HCT116 (cell line): ENCODE results near the gene ITGA1. TPM values are rescaled to one million over a fixed set of nuclear protein-coding genes. Genes with fewer than 3 reads are reported as not detected.

Experiments used
- ATAC-seq: fragments of 200-7000 bp; cut with Tn5 transposase; 2 replicates; pipeline ENCODE4 v1.9.1; 2020; ENCODE audit warnings: mild to moderate bottlenecking, moderate library complexity
- BruUV-seq: library from RNA; stranded (reverse); fragments of 400-500 nt; replicated peaks from 2 replicates; lab custom pipeline; 2021; lab: Mats Ljungman, UMichigan
- CTCF ChIA-PET: fragments of 300-600 bp; sonication (Branson Sonifier 250); formaldehyde crosslinking; loops from one replicate; lab custom pipeline; 2021; ENCODE audit warnings: antibody characterized with exemption; lab: Charles Lee
- POLR2A ChIA-PET: fragments of 300-600, 350-600 bp; sonication (Branson Sonifier 250); formaldehyde crosslinking; loops from one replicate; lab custom pipeline; 2021; ENCODE audit warnings: antibody characterized with exemption; lab: Charles Lee
- RAD21 ChIA-PET, 2 experiments: fragments of 300-600 bp; sonication (Branson Sonifier 250); formaldehyde crosslinking; loops; one replicate each; lab custom pipeline; 2023; ENCODE audit warnings: low total read pairs in 2 of 2; ENCODE audit not compliant: uncharacterized antibody in 2 of 2, unreplicated experiment in 2 of 2, low non-redundant PET in 1 of 2; lab: Charles Lee
- DNase-seq: peaks from one replicate; pipeline ENCODE4 v3.0.0-alpha.2; 2010; ENCODE audit warnings: low read depth, low spot score
- H2AFZ ChIP-seq: fragments of 200-600 bp; shearing (Covaris generic), sonication (generic); 2 replicates; pipeline ENCODE4 v1.6.1; 2017; ENCODE audit warnings: low read depth, mixed run types, mixed read lengths, antibody characterized with exemption, low read length; ENCODE audit not compliant: poor library complexity, severe bottlenecking
- H3K27ac ChIP-seq: 2 replicates; pipeline ENCODE4 v1.5.1; 2012; ENCODE audit warnings: low read depth, low read length
- H3K27me3 ChIP-seq: fragments of 200-600 bp; sonication (generic); 2 replicates; pipeline ENCODE4 v1.6.1; 2016; ENCODE audit warnings: mixed run types, low read length, mixed read lengths; ENCODE audit not compliant: insufficient read depth
- H3K36me3 ChIP-seq, 2 experiments: fragments of 200-500 bp in 1 of 2; fragments of 200-600 bp in 1 of 2; sonication (Bioruptor generic) in 1 of 2; sonication (generic) in 1 of 2; 2 replicates each; pipeline versions ENCODE4 v1.5.1 to v1.6.1; 2014 to 2016; ENCODE audit warnings: low read length in 2 of 2, inconsistent platforms in 1 of 2, mixed read lengths in 1 of 2, mixed run types in 1 of 2; ENCODE audit not compliant: insufficient read depth in 2 of 2, control insufficient read depth in 1 of 2
- H3K4me1 ChIP-seq, 2 experiments: fragments of 200-600 bp in 1 of 2; sonication (generic) in 1 of 2; 2 replicates each; pipeline versions ENCODE4 v1.5.1 to v1.6.1; 2012 to 2017; ENCODE audit warnings: low read length in 2 of 2, inconsistent platforms in 1 of 2, mild to moderate bottlenecking in 1 of 2, mixed read lengths in 1 of 2, mixed run types in 1 of 2, moderate library complexity in 1 of 2; ENCODE audit not compliant: insufficient read depth in 2 of 2, control insufficient read depth in 1 of 2
- H3K4me2 ChIP-seq: fragments of 200-600 bp; sonication (generic); 2 replicates; pipeline ENCODE4 v1.6.1; 2017; ENCODE audit warnings: mixed run types, low read length, mixed read lengths
- H3K4me3 ChIP-seq, 2 experiments: fragments of 200-600 bp in 1 of 2; sonication (generic) in 1 of 2; replicated peaks in 1 of 2; 2 replicates each; pipeline ENCODE4 v1.5.1; 2011 to 2016; ENCODE audit warnings: low read length in 2 of 2, control low read depth in 1 of 2, low read depth in 1 of 2, mild to moderate bottlenecking in 1 of 2, mixed read lengths in 1 of 2, mixed run types in 1 of 2
- H3K79me2 ChIP-seq: fragments of 200-600 bp; sonication (generic); 2 replicates; pipeline ENCODE4 v1.6.1; 2017; ENCODE audit warnings: mild to moderate bottlenecking, mixed run types, low read length, moderate library complexity, mixed read lengths; ENCODE audit not compliant: insufficient read depth
- H3K9ac ChIP-seq: fragments of 200-600 bp; sonication (generic); 2 replicates; pipeline ENCODE4 v1.6.1; 2016; ENCODE audit warnings: low read length, mixed read lengths
- H3K9me2 ChIP-seq: fragments of 200-600 bp; sonication (generic), shearing (Covaris generic); 2 replicates; pipeline ENCODE4 v1.6.1; 2017; ENCODE audit warnings: mixed run types, mild to moderate bottlenecking, moderate library complexity; ENCODE audit not compliant: insufficient read depth
- H3K9me3 ChIP-seq, 2 experiments: fragments of 200-500 bp in 1 of 2; fragments of 200-600 bp in 1 of 2; sonication (Bioruptor generic) in 1 of 2; sonication (generic) in 1 of 2; 2 replicates each; pipeline ENCODE4 v1.6.1; 2014 to 2017; ENCODE audit warnings: low read length in 2 of 2, mixed read lengths in 2 of 2, inconsistent platforms in 1 of 2, low read depth in 1 of 2, mild to moderate bottlenecking in 1 of 2, mixed run types in 1 of 2, moderate library complexity in 1 of 2; ENCODE audit not compliant: control insufficient read depth in 1 of 2, insufficient read depth in 1 of 2
- H4K20me1 ChIP-seq: fragments of 200-600 bp; sonication (generic), shearing (Covaris generic); 2 replicates; pipeline ENCODE4 v1.6.1; 2017; ENCODE audit warnings: mixed run types, mild to moderate bottlenecking, moderate library complexity; ENCODE audit not compliant: insufficient read depth
- CBX3 ChIP-seq: IDR thresholded peaks from 2 replicates; pipeline ENCODE4 v1.6.1; 2012; ENCODE audit warnings: low read depth
- CEBPB ChIP-seq: IDR thresholded peaks from 2 replicates; pipeline ENCODE4 v1.6.1; 2012; ENCODE audit warnings: low read depth
- EZH2phosphoT487 ChIP-seq: fragments of 200-600 bp; IDR thresholded peaks from 2 replicates; pipeline ENCODE4 v1.6.1; 2018; ENCODE audit warnings: antibody characterized with exemption, borderline replicate concordance
- FOSL1 ChIP-seq: IDR thresholded peaks from 2 replicates; pipeline ENCODE4 v1.6.1; 2012; ENCODE audit warnings: low read depth
- POLR2A ChIP-seq: IDR thresholded peaks from 2 replicates; pipeline ENCODE4 v1.7.0; 2011; ENCODE audit warnings: borderline replicate concordance; ENCODE audit not compliant: insufficient read depth, insufficient read length; ENCODE audit errors: extremely low read depth
- POLR2AphosphoS5 ChIP-seq: IDR thresholded peaks from 2 replicates; pipeline ENCODE4 v1.6.1; 2011; ENCODE audit warnings: mild to moderate bottlenecking, low read depth, low read length, moderate library complexity
- RAD21 ChIP-seq: IDR thresholded peaks from 2 replicates; pipeline ENCODE4 v1.6.1; 2012; ENCODE audit warnings: low read depth, mild to moderate bottlenecking
- SP1 ChIP-seq: IDR thresholded peaks from 2 replicates; pipeline ENCODE4 v1.6.1; 2012; ENCODE audit warnings: low read depth
- SRF ChIP-seq: IDR thresholded peaks from 2 replicates; pipeline ENCODE4 v1.6.1; 2012; ENCODE audit warnings: low read depth
- ZFX ChIP-seq: fragments of 450-650 bp; IDR thresholded peaks from 2 replicates; pipeline ENCODE4 v1.6.1; 2017
- ZNF274 ChIP-seq: fragments of 200-500 bp; sonication (Bioruptor generic); IDR thresholded peaks from 2 replicates; pipeline ENCODE4 v1.6.1; 2014; ENCODE audit warnings: mild to moderate bottlenecking, low read depth, low read length, inconsistent platforms
- intact Hi-C: fragments of 100-400 bp; cut with micrococcal nuclease; formaldehyde crosslinking; loops from 2 replicates; pipeline ENCODE4 v1.10.0; 2022
- total RNA-seq: library from RNA; stranded (reverse); gene quantifications from one replicate; pipeline ENCODE4 v1.2.1, GENCODE V29; 2021; ENCODE audit not compliant: unreplicated experiment
- TF ChIP-seq, protein P1 (sequence below): IDR thresholded peaks from 2 replicates; pipeline ENCODE4 v1.6.1; 2012; ENCODE audit warnings: low read depth
- TF ChIP-seq, protein P2 (sequence below): IDR thresholded peaks from 2 replicates; pipeline ENCODE4 v1.6.1; 2012
- TF ChIP-seq, protein P3 (sequence below), 3 experiments: fragments of 200-600 bp in 1 of 3; sonication (generic) in 1 of 3; IDR thresholded peaks in 2 of 3; conservative IDR thresholded peaks in 1 of 3; 2 replicates each; pipeline ENCODE4 v1.5.1; 2012 to 2017; ENCODE audit warnings: low read depth in 2 of 3, low read length in 2 of 3, antibody characterized with exemption in 1 of 3, borderline replicate concordance in 1 of 3, control low read depth in 1 of 3, mild to moderate bottlenecking in 1 of 3, mixed read lengths in 1 of 3, mixed run types in 1 of 3, moderate library complexity in 1 of 3; ENCODE audit not compliant: insufficient read depth in 1 of 3
- TF ChIP-seq, protein P4 (sequence below): IDR thresholded peaks from 2 replicates; pipeline ENCODE4 v1.6.1; 2012

ITGA1 gene
- total RNA-seq, 1 experiment from 2014 or later = 1.8 TPM

DNA sequence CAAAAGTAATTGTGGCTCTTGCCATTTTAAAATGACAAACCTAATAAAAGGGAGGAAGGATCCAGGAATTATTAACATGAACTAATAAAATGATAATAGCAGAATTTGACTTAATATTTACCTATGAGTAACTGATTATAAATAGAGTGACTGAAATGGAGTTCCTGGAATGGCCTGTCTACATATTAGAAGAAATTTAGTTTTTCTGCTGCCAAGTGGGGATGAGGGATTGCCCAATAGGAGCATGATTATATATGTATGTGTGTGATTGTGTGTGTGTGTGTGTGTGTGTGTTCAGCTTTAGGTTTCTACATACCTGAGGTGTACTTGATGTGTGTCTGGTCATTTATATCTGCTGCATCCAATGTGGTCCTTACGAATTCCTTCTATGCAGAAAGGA lies 36.6 kb upstream of the ITGA1 start (continued):
- no peak for TF ChIP-seq ZNF274
- no peak for TF ChIP-seq CEBPB

DNA sequence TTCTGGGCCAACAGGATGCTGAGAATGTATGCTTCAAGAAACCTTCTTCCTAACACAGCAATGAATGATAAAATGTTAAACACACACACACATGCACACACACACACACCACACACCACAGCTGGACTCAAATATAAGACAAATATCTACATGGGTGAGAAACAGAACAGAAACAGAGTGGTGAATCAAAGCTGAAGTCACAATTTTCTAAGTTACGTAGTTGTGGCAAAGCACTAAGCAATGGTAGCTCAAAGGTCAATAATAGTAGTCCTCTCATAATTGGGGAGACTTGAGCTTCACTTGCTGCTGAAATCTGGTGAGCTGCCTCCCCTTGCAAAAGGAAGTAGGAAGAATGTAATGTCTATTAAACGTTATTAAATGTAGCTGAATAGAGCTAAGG lies 33.7 kb upstream of the ITGA1 start:
- TF ChIP-seq FOSL1 = no peak
- TF ChIP-seq POLR2A = no peak
- TF ChIP-seq RAD21 = no peak
- no peak for TF ChIP-seq CBX3
- TF ChIP-seq ZFX = no peak
- TF ChIP-seq, protein P1, sequence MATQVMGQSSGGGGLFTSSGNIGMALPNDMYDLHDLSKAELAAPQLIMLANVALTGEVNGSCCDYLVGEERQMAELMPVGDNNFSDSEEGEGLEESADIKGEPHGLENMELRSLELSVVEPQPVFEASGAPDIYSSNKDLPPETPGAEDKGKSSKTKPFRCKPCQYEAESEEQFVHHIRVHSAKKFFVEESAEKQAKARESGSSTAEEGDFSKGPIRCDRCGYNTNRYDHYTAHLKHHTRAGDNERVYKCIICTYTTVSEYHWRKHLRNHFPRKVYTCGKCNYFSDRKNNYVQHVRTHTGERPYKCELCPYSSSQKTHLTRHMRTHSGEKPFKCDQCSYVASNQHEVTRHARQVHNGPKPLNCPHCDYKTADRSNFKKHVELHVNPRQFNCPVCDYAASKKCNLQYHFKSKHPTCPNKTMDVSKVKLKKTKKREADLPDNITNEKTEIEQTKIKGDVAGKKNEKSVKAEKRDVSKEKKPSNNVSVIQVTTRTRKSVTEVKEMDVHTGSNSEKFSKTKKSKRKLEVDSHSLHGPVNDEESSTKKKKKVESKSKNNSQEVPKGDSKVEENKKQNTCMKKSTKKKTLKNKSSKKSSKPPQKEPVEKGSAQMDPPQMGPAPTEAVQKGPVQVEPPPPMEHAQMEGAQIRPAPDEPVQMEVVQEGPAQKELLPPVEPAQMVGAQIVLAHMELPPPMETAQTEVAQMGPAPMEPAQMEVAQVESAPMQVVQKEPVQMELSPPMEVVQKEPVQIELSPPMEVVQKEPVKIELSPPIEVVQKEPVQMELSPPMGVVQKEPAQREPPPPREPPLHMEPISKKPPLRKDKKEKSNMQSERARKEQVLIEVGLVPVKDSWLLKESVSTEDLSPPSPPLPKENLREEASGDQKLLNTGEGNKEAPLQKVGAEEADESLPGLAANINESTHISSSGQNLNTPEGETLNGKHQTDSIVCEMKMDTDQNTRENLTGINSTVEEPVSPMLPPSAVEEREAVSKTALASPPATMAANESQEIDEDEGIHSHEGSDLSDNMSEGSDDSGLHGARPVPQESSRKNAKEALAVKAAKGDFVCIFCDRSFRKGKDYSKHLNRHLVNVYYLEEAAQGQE = no peak
- no peak for TF ChIP-seq EZH2phosphoT487
- TF ChIP-seq SP1 = no peak
- TF ChIP-seq, protein P2, sequence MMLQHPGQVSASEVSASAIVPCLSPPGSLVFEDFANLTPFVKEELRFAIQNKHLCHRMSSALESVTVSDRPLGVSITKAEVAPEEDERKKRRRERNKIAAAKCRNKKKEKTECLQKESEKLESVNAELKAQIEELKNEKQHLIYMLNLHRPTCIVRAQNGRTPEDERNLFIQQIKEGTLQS = no peak
- no peak for TF ChIP-seq POLR2AphosphoS5
- TF ChIP-seq SRF = no peak
- TF ChIP-seq, protein P3, sequence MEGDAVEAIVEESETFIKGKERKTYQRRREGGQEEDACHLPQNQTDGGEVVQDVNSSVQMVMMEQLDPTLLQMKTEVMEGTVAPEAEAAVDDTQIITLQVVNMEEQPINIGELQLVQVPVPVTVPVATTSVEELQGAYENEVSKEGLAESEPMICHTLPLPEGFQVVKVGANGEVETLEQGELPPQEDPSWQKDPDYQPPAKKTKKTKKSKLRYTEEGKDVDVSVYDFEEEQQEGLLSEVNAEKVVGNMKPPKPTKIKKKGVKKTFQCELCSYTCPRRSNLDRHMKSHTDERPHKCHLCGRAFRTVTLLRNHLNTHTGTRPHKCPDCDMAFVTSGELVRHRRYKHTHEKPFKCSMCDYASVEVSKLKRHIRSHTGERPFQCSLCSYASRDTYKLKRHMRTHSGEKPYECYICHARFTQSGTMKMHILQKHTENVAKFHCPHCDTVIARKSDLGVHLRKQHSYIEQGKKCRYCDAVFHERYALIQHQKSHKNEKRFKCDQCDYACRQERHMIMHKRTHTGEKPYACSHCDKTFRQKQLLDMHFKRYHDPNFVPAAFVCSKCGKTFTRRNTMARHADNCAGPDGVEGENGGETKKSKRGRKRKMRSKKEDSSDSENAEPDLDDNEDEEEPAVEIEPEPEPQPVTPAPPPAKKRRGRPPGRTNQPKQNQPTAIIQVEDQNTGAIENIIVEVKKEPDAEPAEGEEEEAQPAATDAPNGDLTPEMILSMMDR (IDR thresholded peaks at IDR 0.05 in 2 of 3, conservative IDR thresholded peaks at IDR 0.05 in 1 of 3; ENCODE audit: borderline replicate concordance in 1 of 3, insufficient read depth in 1 of 3, low read depth in 2 of 3, low read length in 2 of 3) = no peak
- TF ChIP-seq, protein P4, sequence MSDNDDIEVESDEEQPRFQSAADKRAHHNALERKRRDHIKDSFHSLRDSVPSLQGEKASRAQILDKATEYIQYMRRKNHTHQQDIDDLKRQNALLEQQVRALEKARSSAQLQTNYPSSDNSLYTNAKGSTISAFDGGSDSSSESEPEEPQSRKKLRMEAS = no peak
- no peak overlapping the region for H3K9ac ChIP-seq
- POLR2A ChIA-PET = no interaction called here
- no peaks in the 10 kb centered on the region for H3K9me2 ChIP-seq
- intact Hi-C loops = no loop called here
- CTCF ChIA-PET = no interaction called here
- no peaks in the 10 kb centered on the region for H3K9me3 ChIP-seq
- H4K20me1 ChIP-seq = no peaks in the 10 kb centered on the region
- H3K27ac ChIP-seq = no peak overlapping the region
- no peak overlapping the region for H3K4me3 ChIP-seq
- H3K79me2 ChIP-seq = no peaks in the 10 kb centered on the region
- DNase-seq = no peak
- RAD21 ChIA-PET = no interaction called here
- ATAC-seq = no peak
- 0 out of 2 replicates have a peak, but pooled peaks cover 4% of the 10 kb centered on the region for H3K27me3 ChIP-seq
- no peak overlapping the region for H2AFZ ChIP-seq
- no peak overlapping the region for H3K4me2 ChIP-seq
- H3K4me1 ChIP-seq = no peaks in the 10 kb centered on the region
- no TSS peak for BruUV-seq
- no peaks in the 10 kb centered on the region for H3K36me3 ChIP-seq
